Upper lobe of left lung (tissue), 6 donors: ENCODE results near the gene CTNNBIP1. TPM values are rescaled to one million over a fixed set of nuclear protein-coding genes. Genes with fewer than 3 reads are reported as not detected.

Source experiments
- ATAC-seq, 2 donors: fragments of 200-7000 bp; cut with Tn5 transposase; one replicate each; pipeline ENCODE4 v1.9.1; 2022; ENCODE audit warnings: mild to moderate bottlenecking in 2 of 2, moderate library complexity in 2 of 2; ENCODE audit not compliant: low FRiP score in 2 of 2
- DNase-seq, 2 donors: peaks; one replicate each; pipeline ENCODE4 v3.0.0-alpha.2; 2019 to 2020
- H3K27ac ChIP-seq, 4 donors: fragments of 200-600 bp; sonication (generic); one replicate each; pipeline ENCODE4 v1.5.1; 2016 to 2019
- H3K27me3 ChIP-seq, 4 donors: fragments of 200-600 bp; sonication (generic); one replicate each; pipeline ENCODE4 v1.5.1; 2017 to 2019
- H3K36me3 ChIP-seq, 4 donors: fragments of 200-600 bp; sonication (generic); one replicate each; pipeline ENCODE4 v1.5.1; 2016 to 2019
- H3K4me1 ChIP-seq, 4 donors: fragments of 200-600 bp; sonication (generic); one replicate each; pipeline ENCODE4 v1.5.1; 2018 to 2019
- H3K4me3 ChIP-seq, 4 donors: fragments of 200-600 bp; sonication (generic); one replicate each; pipeline ENCODE4 v1.5.1; 2017 to 2019; ENCODE audit warnings: mild to moderate bottlenecking in 2 of 4, moderate library complexity in 1 of 4
- H3K9me3 ChIP-seq, 4 donors: fragments of 200-600 bp; sonication (generic); one replicate each; pipeline ENCODE4 v1.5.1; 2018 to 2019
- EP300 ChIP-seq, 4 donors: sonication (generic); formaldehyde crosslinking; IDR thresholded peaks; one replicate each; pipeline ENCODE4 v1.5.1; 2017; ENCODE audit warnings: antibody characterized with exemption in 4 of 4, control low read depth in 2 of 4
- POLR2A ChIP-seq, 4 donors: fragments of 450-650 bp; IDR thresholded peaks; one replicate each; pipeline ENCODE4 v1.5.1; 2016 to 2017; ENCODE audit warnings: antibody characterized with exemption in 4 of 4, mild to moderate bottlenecking in 2 of 4
- POLR2AphosphoS5 ChIP-seq, 2 donors: sonication (generic); formaldehyde crosslinking; IDR thresholded peaks; one replicate each; pipeline ENCODE4 v1.5.1; 2017; ENCODE audit warnings: antibody characterized with exemption in 2 of 2
- WGBS, 2 donors: methylation state at CpG; one replicate each; pipeline ENCODE4 v1.1.5; 2017 to 2018; 5-methylcytosine and 5-hydroxymethylcytosine counted together
- total RNA-seq, 6 donors: library from RNA; depleted of rRNA in 4 of 6; stranded (reverse); fragments of >200 nt in 4 of 6; gene quantifications; one replicate each; pipeline versions ENCODE4 v1.1.0 to v1.2.1, GENCODE V29; 2016 to 2021
- TF ChIP-seq, protein P1 (sequence below), 6 experiments: fragments of 450-650 bp in 4 of 6; fragments of 200-600 bp in 2 of 6; sonication (generic) in 2 of 6; IDR thresholded peaks; one replicate each; pipeline ENCODE4 v1.5.1; 2016 to 2019; ENCODE audit warnings: antibody characterized with exemption in 6 of 6
- donor health status: DM: no; HTN: no; CAD: no; lungs with moderate emphysema.
- donor health status: DM: no; HTN: yes; CAD: no; lungs with severe emphysema.

CTNNBIP1 gene
- total RNA-seq, 6 donors from 2014 or later: 39.8 to 85.8 (median 73.1) TPM

DNA sequence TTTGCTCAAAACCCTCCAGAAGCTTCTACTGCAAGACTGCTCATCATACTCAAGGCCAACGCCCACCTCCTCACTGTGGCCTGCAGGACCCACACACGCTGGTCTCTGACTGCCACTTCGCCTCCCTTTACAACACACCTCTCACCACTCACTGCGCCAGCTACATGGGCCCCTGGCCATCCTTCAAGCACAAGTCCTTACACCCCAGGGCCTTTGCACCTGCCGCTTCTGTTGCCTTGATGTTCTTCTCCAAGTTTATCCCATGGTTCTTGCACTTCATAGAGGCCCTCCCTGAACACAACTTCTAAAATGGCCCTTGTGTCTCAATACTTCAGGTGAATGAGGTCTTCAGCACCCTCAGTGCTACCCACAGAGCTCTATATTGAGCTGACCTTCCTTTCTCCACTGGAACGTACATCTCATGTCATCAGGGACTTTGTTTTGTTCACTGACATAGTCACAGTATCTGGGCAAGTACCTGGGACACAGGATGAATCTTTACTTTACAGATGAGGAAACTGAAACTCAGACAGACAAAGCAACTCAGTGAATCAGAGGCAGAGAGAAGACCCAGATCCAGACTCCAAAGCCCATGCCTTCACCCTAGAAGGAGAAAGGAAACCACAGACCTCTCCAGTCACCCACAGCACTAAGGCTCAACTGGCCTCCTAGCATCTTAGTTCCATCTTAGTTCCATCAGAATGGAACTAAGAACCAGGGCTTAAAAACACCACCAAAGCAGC is 51.6 kb downstream of the CTNNBIP1 start:
- H3K4me3 ChIP-seq: no peak overlapping the region
- ATAC-seq (no peak), DNase-seq (no peak)
- TF ChIP-seq EP300 (IDR thresholded peaks at IDR 0.05) (no peak), POLR2A (IDR thresholded peaks at IDR 0.05) (no peak), POLR2AphosphoS5 (IDR thresholded peaks at IDR 0.05) (no peak)
- TF ChIP-seq, protein P1, sequence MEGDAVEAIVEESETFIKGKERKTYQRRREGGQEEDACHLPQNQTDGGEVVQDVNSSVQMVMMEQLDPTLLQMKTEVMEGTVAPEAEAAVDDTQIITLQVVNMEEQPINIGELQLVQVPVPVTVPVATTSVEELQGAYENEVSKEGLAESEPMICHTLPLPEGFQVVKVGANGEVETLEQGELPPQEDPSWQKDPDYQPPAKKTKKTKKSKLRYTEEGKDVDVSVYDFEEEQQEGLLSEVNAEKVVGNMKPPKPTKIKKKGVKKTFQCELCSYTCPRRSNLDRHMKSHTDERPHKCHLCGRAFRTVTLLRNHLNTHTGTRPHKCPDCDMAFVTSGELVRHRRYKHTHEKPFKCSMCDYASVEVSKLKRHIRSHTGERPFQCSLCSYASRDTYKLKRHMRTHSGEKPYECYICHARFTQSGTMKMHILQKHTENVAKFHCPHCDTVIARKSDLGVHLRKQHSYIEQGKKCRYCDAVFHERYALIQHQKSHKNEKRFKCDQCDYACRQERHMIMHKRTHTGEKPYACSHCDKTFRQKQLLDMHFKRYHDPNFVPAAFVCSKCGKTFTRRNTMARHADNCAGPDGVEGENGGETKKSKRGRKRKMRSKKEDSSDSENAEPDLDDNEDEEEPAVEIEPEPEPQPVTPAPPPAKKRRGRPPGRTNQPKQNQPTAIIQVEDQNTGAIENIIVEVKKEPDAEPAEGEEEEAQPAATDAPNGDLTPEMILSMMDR (IDR thresholded peaks at IDR 0.05): no peak
- 97 to 99% methylated on average over 6 of the region's 6 CpGs for WGBS, 2 donors
- H3K27me3 ChIP-seq: no peaks in the 10 kb centered on the region
- no peaks in the 10 kb centered on the region for H3K9me3 ChIP-seq
- peaks cover 0 to 26% (median 7%) of the 10 kb centered on the region in 4 donors for H3K36me3 ChIP-seq
- H3K27ac ChIP-seq: no peak overlapping the region
- H3K4me1 ChIP-seq: no peaks in the 10 kb centered on the region

DNA sequence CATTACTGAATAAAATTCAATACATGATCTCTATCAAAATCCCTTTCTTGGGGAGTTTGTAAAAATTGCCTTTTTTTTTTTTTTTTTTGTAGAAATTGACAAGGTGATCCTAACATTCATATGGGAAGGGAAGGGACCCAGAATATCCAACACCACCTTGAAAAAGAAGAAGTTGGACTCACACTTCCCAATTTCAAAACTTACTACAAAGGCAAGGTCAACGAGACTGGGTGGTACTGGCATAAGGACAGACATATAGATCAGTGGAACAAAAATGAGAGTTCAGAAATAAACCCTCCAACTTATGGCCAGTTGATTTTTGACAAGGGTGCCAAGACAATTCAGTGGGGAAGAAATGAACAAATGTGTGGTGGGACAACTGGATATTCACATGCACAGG is 54.9 kb downstream of the CTNNBIP1 start:
- no peaks in the 10 kb centered on the region for H3K4me1 ChIP-seq
- H3K4me3 ChIP-seq: no peak overlapping the region
- DNase-seq (no peak), ATAC-seq (no peak)
- WGBS, 2 donors: 69 to 74% methylated on average over 1 of the region's 1 CpG
- no peaks in the 10 kb centered on the region for H3K27me3 ChIP-seq
- peaks cover 0 to 32% (median 15%) of the 10 kb centered on the region in 4 donors for H3K36me3 ChIP-seq
- H3K27ac ChIP-seq: no peak overlapping the region
- TF ChIP-seq, protein P1 (IDR thresholded peaks at IDR 0.05): no peak
- TF ChIP-seq POLR2AphosphoS5 (IDR thresholded peaks at IDR 0.05) (no peak), EP300 (IDR thresholded peaks at IDR 0.05) (no peak), POLR2A (IDR thresholded peaks at IDR 0.05) (no peak)
- H3K9me3 ChIP-seq: no peaks in the 10 kb centered on the region

DNA sequence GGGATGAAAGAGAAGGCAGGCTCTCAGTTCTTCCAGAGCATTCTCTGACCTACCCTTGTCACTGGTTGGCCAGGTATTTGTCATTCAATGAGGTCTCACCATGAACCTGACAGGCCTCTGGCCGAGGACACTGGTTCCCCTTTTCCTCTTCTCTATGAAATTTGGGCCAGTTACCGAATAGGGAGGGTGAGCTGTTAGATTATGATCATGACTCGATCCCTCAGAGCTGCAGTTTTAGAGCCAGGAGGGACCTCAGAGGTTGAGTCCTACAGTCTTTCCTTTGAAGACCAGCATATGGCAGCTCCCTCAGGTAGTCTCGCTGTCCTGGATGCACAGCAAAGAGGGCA is 56.8 kb downstream of the CTNNBIP1 start:
- no peak for ATAC-seq
- H3K27me3 ChIP-seq: no peaks in the 10 kb centered on the region
- 89 to 100% methylated on average over 2 to 4 of the region's 4 CpGs for WGBS, 2 donors
- H3K4me1 ChIP-seq: no peaks in the 10 kb centered on the region
- no peak for DNase-seq
- H3K27ac ChIP-seq: no peak overlapping the region
- peaks cover 0 to 29% (median 19%) of the 10 kb centered on the region in 4 donors for H3K36me3 ChIP-seq
- TF ChIP-seq EP300 (IDR thresholded peaks at IDR 0.05): no peak
- no peak for TF ChIP-seq POLR2AphosphoS5 (IDR thresholded peaks at IDR 0.05)
- TF ChIP-seq, protein P1 (IDR thresholded peaks at IDR 0.05): no peak
- no peak for TF ChIP-seq POLR2A (IDR thresholded peaks at IDR 0.05)
- H3K4me3 ChIP-seq: no peak overlapping the region
- H3K9me3 ChIP-seq: no peaks in the 10 kb centered on the region

DNA sequence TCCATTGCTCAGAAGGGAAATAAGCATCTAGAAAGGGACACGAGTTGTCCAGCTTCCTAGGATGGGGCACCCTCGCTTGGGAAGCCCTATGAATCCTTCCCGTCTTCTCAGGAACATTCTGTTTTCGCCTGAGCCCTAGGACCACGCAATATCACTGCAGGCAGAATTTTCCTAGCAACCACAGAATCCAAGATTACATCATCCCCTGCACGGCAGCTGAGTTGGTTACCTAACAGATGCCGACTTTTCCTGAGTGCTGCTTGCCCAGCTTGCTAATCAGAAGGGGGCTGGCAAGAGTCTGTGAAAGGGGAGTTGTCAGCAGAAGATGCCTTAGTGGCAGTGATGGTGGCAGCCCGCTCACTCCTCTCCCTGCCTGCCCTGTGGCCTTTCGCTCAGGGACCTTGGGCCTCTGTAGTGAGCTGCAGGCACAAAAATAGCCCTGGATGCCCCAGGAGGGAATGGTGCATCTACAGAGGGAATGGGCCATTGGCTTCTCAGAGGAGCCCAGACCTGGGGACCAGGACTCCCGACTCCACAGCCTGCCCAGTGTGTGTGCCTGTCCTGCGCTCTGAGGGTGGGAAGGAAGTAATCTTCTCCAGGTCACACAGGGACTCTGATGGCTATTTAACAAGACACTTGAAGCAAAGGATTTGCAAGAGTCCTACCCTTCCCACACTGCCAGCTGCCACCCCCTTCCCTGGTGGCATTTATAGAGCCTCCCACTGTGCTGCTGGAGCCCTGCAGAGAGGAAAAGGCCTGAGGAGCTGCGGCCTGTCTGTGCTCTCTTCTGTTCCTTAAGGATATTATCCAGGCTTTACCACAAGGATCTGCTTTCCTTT is 57.4 kb downstream of the CTNNBIP1 start:
- Histone ChIP-seq H3K4me3 (no peak overlapping the region), H3K27me3 (no peaks in the 10 kb centered on the region), H3K36me3 (peaks cover 0 to 29% (median 17%) of the 10 kb centered on the region in 4 donors), H3K27ac (no peak overlapping the region), H3K9me3 (no peaks in the 10 kb centered on the region), H3K4me1 (no peaks in the 10 kb centered on the region)
- 73 to 75% methylated on average over 9 to 12 of the region's 12 CpGs for whole genome bisulfite sequencing, 2 donors
- DNase-seq: no peak
- TF ChIP-seq POLR2A (IDR thresholded peaks at IDR 0.05): no peak
- TF ChIP-seq POLR2AphosphoS5 (IDR thresholded peaks at IDR 0.05): no peak
- TF ChIP-seq EP300 (IDR thresholded peaks at IDR 0.05): no peak
- TF ChIP-seq, protein P1 (IDR thresholded peaks at IDR 0.05): no peak
- peak in 1 of 2 donors; percentile 63 for ATAC-seq
